HG03095 (cell line): ENCODE results near the gene WWOX.

Experiments used
- ATAC-seq: cut with Tn5 transposase; IDR thresholded peaks from one replicate; pipeline ENCODE4 v1.9.1; 2021; ENCODE audit warnings: moderate library complexity; ENCODE audit not compliant: unreplicated experiment

Gene WWOX

DNA sequence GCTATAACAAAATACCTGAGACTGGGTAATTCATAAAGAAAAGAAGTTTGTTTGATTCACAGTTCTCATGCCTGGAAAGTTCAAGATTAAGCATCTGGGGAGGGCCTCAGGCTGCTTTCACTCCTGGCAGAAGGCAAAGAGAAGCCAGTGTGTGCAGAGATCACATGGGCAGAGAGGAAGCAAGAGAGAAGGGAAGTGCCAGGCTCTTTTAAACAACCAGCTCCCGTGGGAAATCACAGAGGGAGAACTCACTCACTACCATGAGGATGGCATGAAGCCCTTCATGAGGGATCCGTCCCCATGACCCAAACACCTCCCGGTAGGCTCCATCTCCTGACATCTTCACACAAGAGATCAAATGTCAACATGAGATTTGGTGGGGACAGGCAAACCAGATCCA lies 999.5 kb downstream of the WWOX start:
- no peak for ATAC-seq

- no peak for ATAC-seq
These were observed 1000.3 kb downstream of the WWOX start for GRCh38 chr16:79099716-79100115.

DNA sequence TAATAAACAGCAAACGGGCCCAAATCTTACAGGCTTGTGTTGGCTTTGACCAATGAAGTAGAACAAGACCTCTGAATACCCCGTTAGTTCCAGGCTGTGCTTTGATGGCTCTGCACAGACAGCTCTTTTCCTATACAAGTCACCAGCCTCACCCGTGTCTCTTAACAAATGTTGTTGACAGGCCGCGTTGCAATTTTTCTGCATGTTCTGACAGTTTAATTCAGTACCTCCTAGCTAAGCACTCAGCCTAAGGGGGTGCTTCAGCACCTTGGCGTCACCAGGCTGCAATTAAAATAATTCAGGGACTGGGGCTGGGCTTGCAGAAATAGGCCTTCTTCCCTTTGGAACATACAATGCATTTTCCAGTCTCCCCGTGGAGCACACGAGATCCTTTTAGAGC lies 1001.0 kb downstream of the WWOX start:
- ATAC-seq = no peak

DNA sequence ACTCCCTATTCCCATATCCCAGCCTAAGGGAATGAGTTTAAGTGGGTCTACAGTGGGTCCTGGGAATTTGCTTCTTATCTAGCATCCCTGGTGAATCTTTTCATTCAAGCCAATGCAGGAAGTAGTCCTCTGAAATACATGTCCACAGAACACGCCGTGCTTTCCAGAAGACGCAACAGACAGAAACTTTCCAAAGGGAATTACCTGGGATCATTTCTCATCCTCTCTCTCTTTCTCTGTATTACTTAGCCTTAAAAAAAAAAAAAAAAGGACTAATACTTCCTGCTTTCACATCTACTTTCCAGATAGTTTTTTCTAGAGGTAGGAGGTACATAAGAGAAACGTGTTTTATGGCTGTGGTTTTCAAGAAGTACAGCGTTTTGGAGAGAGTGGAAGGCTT lies 1002.0 kb downstream of the WWOX start:
- ATAC-seq = no peak

DNA sequence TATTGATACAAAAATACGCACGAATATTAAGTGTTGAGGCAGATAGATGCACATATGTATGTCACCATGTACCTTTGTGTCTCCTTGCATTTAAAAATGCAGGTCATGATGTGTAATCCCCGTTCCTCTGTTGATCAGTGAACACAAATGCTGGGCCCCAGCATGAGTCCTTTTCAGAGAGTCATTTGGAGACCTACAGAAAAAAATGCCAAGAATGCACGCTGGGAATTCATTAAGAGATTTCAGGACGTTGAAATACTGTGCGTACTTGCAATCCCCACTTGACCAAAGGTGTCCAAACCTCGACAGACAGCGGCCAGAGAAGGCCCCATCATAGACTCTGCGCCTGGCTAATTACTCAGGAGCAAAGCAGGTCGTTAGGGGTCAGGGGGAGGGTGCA lies 1005.1 kb downstream of the WWOX start:
- no peak for ATAC-seq

DNA sequence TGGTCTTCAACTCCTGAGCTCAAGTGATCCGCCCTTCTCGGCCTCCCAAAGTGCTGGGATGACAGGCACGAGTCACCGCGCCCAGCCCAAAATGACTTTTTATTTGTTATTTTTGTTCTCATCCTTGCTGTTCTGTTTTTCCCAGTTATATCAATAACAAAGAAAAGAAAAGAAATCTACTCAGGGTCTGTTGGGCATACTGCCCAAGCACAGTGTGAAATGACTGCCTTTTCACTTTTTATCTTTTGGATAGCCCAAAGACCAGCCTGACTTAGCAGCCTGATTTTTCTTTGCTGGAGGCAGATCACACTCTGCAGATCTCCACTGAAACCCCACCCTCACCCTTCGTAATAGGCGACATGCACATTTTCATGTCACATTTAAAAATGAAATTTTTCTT lies 1007.8 kb downstream of the WWOX start:
- ATAC-seq = no peak

GRCh38 chr16:79109771-79110170 lies 1010.3 kb downstream of the WWOX start:
- ATAC-seq = no peak

GRCh38 chr16:79110242-79110641 lies 1010.8 kb downstream of the WWOX start:
- ATAC-seq = no peak

DNA sequence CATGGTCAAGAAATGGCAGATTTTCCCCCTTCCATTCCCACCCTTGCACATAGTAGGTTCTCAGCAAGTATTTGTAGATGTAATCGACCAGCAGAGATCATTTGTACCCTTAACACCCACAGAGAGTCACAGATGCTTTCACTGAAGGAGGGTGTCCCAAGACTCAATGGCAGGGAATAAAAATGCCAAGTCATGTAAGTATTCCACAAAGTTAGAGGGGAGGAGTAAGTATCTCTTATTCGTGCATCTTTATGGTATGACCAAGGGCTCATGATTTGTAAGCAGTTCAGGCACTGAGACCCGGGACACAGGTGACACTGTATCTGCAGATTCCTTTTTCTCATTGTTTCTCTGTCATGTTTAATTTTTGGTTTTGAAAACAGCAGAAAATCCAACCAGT lies 1011.5 kb downstream of the WWOX start:
- no peak for ATAC-seq

GRCh38 chr16:79112462-79112861 lies 1013.0 kb downstream of the WWOX start:
- no peak for ATAC-seq

DNA sequence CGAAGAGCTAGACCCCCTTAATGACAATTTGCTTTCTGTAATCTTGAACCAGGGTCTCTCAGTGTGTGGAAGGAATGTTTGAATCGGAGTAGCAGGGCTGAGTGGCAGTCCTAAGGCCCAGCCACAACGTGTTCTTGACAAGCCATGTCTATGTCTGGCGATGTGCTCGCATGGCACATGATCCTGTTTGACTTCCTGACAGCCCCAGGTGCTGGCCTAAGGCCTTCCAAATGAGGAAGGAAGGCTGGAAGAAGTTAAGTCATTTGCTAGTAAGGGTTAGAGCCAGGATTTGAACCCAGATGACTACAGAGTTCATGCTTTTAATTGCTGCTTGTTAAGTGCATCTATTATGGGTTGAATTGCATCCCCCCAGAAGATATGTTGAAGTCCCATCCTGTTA lies 1014.4 kb downstream of the WWOX start:
- no peak for ATAC-seq

GRCh38 chr16:79114759-79115158 lies 1015.3 kb downstream of the WWOX start:
- ATAC-seq = no peak

- ATAC-seq = no peak
These were observed 1022.5 kb downstream of the WWOX start for GRCh38 chr16:79121906-79122305.

DNA sequence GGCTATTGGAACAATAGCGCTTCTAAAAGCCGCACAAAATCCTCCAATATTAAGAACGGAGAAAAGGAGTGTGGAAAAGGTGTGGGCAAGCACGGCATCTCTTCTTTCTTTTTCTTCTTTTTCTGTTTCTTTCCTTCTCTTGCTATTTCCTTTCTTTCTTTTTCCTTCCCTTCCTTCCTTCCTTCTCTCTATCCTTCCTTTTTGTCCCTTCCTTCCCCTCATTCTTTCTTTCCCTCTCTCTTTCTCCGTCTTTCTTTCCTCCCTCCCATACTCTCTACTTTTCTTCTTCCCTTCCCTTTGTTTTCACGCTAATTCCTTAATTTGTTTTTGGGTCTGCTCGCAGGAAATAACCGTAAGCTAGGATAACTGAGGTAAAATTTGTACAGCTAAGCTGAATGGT lies 1022.9 kb downstream of the WWOX start:
- no peak for ATAC-seq

GRCh38 chr16:79124016-79124756 lies 1024.7 kb downstream of the WWOX start:
- no peak for ATAC-seq

GRCh38 chr16:79127766-79128165 lies 1028.3 kb downstream of the WWOX start:
- ATAC-seq = no peak

DNA sequence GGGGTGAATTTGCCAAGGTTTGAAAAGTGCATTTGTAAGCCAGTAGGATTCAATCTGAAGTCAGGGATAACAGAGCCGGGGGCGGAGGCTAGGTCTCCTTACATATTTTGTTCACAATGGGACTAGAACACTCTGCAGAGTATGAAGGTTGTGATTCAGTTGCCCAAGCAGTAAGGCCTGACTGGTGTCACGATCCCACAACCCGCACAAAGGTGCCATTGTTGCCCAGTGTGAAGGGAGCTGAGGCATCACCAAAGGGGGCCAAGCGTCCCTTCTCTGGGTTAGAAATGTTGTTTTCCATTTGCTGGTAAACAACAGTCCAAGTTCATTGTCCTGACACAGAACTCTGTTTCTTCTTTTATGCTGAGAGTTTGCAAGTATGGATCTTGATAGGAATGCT lies 1029.3 kb downstream of the WWOX start:
- no peak for ATAC-seq

DNA sequence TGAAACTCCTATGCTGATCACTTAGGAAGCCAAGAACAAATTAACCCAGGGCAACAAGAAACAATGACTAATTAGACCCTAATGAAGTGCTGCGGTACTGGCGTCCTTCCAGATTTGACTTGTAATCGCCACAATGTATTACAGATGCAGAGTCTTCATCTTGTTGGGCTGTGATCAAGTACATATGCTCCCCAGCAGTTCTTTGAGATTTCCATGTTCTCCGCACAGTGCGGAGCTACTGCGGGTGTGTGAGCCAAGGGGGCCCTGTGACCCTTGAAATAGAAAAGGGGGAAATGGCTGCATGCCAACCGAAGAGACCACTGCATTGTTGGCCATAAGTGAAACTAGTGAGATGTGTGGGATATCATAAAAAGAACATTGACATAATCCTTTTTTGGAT lies 1031.2 kb downstream of the WWOX start:
- no peak for ATAC-seq

GRCh38 chr16:79131321-79132075 lies 1032.0 kb downstream of the WWOX start:
- no peak for ATAC-seq

- ATAC-seq = no peak
These were observed 1033.2 kb downstream of the WWOX start for GRCh38 chr16:79132701-79133100.

DNA sequence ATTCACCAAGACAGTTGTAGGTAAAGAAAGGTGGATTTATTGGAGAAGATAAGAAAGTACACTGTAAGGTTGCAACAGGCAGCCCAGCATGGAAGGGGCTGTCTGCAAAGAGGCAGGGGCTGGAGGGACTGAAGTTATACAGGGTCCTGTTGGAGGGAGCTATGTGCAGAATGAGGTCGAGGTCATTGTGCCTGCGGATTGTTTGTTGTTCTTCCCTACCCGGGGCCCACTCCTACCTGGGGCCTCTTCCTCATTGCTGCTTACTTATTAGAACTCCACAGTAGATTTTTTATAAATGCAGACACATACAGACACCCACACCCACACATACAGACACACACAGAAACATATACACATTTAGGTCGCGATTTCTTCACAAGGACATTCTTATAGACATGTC lies 1034.8 kb downstream of the WWOX start:
- ATAC-seq = no peak

- no peak for ATAC-seq
These were observed 1037.5 kb downstream of the WWOX start for GRCh38 chr16:79136955-79137354.
